Activated CD8-positive, alpha-beta memory T cell treated with anti-CD3 and anti-CD28 coated beads, Interleukin-2, amount 50 U/mL, for 1 hour (primary cell): Measurements from ENCODE around the gene TRAF3.

Experiments used
- DNase-seq: peaks from one replicate; pipeline ENCODE4 v3.0.0-alpha.2; 2020; ENCODE audit errors: extremely low read depth

The TRAF3 gene

DNA sequence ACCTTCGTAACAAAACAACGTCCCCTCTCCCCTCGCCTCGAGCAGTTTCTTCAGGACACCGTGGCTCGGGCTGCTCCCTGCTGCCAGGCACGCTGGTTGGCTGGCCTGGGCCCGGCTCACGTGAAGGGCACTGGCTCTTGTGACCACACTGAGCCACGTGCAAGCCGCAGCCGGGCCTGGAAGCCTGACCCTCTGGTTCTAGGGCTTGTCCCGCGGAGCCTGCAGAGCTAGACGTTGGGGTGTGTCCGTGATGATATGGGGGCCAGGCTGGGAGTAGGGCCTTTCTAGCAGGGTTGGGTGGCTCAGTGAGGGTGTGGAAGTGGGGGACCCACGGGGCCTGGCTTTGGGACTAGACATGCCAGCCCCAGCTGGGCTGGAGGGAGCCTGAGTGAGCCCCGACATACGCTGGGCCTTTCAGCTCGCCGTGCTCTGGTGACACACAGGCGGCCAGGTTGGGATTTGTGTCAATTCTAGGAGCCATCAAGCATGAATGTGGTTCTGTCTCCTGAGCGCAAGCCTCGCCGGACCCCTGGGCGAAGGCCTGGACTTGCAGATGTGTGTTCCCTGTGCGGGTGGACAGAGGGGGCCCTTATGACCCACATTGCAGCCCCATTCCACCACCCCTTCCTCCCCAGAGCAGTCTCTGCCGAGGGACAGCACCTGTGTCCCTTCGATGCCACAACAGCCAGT, 131.7 kb downstream of the TRAF3 start:
- no peak for DNase-seq

DNA sequence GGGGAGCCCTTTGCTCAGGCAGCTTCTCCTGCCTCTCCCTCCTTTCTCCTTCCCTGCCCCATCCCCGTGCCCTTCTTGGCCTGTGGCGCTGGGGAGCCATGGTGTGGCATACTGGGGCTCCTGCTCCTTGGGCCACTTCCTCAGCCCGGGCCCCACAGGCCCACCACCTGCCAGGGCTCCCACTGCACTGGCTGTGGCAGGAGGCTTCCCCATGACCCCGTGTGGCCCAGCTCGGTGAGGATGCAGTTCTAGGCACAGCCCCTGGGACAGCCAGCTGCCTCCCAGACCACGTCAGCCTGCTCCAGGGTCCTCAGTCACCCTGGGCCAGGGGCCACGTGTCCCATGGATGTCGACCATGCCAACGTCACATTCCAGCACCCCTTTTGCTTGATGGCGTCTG, 132.2 kb downstream of the TRAF3 start:
- no peak for DNase-seq

DNA sequence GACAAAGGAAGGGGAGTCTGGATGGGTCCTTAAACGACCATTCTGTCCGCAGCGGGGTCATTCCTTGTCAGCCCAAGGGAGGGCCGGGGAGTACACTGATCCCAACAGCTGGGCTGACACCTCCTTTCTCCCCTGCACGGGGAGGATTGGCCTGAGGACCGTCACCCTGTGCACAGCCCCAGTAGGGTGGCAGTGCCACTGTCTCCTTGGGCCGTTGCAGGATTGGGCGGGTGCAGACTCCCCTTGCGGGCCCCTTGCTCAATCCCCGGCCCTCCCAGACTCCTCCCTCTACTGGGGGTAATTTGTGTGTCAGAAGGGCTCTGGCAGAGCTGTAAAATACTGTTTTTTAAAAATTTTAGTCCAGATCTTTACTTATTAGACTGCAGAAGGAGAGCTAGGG, 132.7 kb downstream of the TRAF3 start:
- DNase-seq: no peak

GRCh38 chr14:102910442-102910841, 133.2 kb downstream of the TRAF3 start:
- DNase-seq: no peak

GRCh38 chr14:102911541-102911951, 134.3 kb downstream of the TRAF3 start:
- DNase-seq: no peak

DNA sequence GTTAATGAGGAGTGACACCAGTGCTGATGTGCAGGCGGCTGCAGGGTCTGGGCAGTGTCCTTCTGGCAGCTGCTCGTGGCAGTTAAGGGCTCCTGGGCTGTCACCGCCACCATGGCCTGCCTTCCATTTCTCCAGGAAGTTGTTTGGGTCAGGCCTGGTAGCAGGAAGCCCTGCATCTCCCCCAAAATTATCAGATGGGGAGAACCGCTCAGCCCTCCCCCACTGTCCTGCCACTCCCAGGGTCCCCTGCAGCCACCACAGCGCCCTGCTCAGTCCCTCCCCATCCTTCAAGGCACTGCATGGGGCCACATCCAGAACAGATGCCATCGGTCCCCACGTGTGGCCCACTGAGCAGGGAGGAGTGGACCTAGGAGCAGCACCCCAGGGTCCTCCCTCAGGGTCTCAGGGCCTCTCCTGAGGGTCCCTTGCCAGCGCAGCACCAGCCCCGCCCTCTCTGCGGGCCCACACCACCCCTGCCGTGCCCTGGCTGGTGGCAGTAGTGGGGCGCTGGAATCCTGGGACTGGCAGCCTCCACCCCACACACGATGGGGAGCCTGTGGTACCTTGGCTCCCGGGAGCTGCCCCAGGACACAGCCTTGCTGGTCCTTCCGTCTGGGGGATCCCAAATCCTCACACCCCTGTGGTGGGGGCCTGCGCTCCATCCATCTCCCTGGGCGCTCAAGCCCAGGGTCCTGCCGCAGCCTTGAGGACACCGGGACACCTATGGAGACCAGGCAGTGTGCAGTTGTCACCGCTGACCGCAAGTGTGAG, 134.9 kb downstream of the TRAF3 start:
- no peak for DNase-seq

GRCh38 chr14:102913341-102914211, 136.3 kb downstream of the TRAF3 start:
- no peak for DNase-seq

DNA sequence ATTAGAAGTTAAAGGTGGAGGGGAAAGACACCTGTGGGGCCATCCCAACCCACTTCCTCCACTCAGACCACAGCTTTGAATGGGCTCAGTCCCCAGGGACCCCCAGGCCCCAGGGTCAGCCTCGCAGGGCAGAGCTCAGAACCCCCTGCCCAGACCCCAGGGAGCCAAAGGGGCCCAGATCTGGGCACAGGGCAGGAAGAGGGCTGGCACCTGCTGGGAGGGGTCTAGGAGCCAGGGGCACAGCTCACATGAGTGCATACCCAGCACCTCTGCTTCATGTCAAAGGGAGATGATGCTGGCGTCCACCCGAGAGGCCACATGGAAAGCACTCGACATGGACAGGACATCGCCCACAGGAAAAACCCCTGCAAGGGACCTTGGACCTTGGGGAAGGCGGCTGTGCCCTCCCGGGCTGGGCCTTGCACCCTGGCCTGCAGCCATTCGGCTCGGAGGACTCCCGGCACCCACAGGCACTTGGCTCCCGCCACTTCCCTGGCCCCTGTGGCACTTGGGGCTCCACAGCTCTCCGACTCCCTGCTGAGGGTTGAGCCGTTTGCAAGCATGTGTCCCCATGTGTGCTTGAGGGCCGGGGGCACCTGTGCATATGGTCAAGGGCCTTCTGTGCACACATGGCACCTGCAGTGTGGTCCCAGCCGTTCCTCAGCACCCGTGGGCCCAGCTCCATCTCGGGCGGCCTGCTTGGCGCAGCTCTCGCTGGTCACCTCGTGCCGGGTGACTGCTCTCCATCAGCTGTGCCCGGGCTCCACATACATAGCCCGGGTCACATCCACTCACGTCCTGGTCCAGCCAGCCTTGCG, 137.4 kb downstream of the TRAF3 start:
- DNase-seq: no peak

DNA sequence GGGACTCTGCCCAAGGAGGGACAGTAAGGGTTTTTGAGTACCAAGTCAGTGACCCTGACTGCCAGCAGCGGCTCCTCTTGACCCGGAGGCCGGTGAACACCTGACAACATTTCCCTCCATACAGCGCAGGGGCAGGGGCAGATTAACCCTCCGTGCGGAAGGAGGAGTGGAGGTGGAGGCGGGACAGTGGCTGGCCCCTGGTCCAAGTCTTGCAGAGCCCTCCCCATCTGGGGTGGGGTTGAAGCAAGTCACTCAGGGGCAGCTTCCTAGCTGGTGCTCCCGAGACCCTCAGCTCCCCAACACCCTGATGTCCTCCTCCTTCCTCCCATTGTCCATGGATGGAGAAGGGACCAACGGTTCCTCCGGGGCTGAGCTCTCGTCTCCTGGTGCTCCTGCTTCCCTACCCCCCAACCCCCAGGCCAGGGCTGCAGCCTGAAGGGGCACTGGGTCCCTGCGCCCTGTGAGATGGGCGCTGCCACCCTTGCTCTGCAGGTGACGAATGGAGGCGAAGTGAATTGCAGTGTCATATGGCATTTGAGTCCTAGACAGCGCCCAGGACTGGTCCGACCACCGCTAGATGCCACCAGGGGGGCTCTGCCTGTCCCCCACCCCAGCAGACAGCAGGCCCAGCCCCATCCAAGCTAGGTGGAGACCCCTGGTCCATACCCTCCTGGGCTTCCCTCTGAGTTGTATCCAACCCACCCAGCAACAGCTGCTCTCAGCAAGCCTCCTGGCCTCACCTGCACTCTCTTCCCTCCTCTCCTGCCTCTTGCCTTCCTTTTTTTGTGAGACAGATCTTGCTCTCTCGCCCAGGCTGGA, 138.3 kb downstream of the TRAF3 start:
- DNase-seq: no peak

- DNase-seq: no peak
Measured at GRCh38 chr14:102916347-102917055, 139.3 kb downstream of the TRAF3 start.

- DNase-seq: no peak
Measured at GRCh38 chr14:102917056-102917385, 139.8 kb downstream of the TRAF3 start.

DNA sequence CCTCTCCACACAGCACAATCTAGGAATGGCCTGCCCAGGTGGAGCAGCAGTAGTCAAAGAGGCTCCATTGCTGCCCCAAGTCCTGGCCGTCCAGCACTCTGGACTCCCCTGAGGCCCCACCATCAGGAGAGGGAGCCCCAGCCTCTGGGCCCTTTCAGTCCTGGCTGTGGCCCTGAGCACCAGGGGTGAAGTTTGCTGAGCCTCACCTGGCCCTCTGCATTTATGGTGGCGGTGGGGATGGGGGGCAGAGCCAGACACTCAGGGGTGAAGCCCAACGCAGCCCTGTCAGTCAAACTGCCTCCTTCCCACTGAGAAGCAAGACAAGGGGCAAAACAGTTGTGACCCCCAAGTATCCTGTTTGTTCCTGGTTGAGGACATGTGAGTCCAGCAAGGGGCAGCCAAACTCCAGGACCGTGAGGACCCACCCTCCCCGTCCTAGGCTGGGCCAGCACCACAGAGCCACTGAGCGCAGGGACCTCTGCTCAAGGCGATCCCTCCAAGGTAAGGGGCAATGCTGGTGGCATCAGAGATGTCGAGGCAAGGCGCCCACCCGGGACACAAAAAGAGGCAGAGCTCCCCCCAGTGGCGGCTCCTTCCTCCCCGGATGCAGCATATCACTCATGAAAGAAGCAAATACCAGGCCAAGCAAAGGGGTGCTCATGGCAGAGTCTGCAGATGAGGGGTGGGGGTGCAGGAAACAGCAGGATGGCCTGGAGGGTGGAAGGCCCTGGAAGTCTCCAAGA, 140.4 kb downstream of the TRAF3 start:
- DNase-seq: no peak

GRCh38 chr14:102918438-102918837, 141.2 kb downstream of the TRAF3 start:
- DNase-seq: no peak

- DNase-seq: no peak
Measured at GRCh38 chr14:102920273-102920997, 143.2 kb downstream of the TRAF3 start.

- DNase-seq: no peak
Measured at GRCh38 chr14:102920998-102921304, 143.7 kb downstream of the TRAF3 start.

DNA sequence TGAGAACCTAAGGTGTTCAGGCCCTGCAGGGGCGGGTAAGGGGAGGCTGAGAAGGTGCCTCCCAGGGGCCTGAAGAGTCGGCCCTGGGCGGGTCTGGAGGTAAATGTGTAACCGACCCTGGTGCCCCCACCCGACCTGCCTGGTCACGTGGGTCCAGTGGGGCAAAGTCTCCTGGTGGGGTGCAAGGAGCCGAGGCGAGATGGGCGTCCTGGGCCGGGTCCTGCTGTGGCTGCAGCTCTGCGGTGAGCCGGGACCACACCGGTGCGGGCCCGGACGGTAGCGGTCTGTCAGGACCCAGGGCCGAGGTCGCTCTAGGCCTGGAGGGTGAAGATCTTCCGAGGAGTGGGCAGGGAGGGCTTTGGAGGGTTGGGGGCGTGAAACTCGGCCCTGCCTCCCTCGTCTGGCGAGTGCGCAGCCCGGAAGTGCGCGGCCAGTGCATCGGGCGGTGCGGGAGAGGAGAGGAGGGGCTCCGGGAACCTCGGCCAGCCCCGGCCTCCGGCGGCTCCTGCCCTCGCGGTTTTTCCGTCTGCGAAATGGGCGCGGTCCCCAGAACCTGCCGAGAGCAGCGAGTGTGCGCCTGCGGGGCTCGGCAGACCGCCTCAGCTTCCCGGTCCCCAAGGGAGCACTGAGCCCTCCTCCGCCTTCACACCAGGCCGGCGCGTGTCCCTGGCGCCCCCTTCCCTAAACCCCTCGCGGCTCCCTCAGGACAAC, 145.4 kb downstream of the TRAF3 start, which contains the start of gene AMN:
Gene AMN, plus strand, starts transcription at position 174 of the 711 bp plus-strand sequence. Its CDS starts 26 bp downstream, at position 200.
- DNase-seq: no peak

DNA sequence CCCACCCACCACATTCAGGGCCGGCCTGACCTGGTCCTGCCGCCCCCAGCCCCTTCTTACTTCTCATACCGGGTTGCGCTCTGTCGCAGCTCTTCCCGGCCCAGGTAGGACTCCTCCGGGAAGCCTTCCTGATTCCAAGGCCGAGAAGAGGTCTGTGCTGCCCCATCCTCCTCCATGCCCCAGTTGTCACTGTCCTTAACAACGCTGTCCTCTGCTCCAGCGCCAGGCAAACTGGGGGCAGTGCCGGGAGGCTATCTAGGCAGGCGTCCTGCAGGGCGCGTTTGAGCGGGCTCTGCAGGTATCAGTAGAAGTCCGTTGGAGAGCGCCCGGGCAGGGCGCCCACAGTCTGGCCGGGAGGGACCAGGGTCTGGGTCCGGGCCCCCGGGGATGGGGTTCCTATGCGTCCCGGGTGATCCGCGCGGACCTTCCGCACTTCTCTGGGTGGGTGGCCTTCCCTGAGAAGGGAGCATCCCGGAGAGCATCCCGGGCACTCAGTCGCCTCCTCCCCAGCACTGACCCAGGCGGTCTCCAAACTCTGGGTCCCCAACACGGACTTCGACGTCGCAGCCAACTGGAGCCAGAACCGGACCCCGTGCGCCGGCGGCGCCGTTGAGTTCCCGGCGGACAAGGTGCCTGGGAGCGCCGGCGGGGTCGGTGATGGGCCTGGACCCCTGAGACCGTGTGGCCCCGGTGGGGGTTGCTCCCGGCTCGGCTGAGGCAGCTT, 146.1 kb downstream of the TRAF3 start:
- DNase-seq: no peak
